Fibroblast of skin of left biceps (primary cell): ENCODE results near the gene USE1.

Experiments used
- DNase-seq, 2 experiments: peaks; one replicate each; pipeline ENCODE4 v3.0.0-alpha.2; 2013; ENCODE audit warnings: low read depth in 2 of 2

Gene USE1

GRCh38 chr19:17205237-17206140, 9.7 kb upstream of the USE1 start:
- DNase-seq: no peak

GRCh38 chr19:17206736-17207581, 8.2 kb upstream of the USE1 start:
- DNase-seq: no peak

GRCh38 chr19:17209126-17210036, 5.8 kb upstream of the USE1 start:
- no peak for DNase-seq

- no peak for DNase-seq
Observed at GRCh38 chr19:17210296-17210695, 4.9 kb upstream of the USE1 start.

GRCh38 chr19:17211547-17212446, 3.4 kb upstream of the USE1 start:
- DNase-seq: no peak

- no peak for DNase-seq
Observed at GRCh38 chr19:17213334-17213733, 1.8 kb upstream of the USE1 start.

GRCh38 chr19:17214508-17215126, 540 bp upstream of the USE1 start:
- DNase-seq: no peak

- no peak for DNase-seq
Observed at GRCh38 chr19:17216058-17216670, 1.0 kb downstream of the USE1 start.

- no peak for DNase-seq
Observed at GRCh38 chr19:17219286-17219685, 4.1 kb downstream of the USE1 start.

GRCh38 chr19:17220207-17220758, 5.1 kb downstream of the USE1 start:
- DNase-seq: no peak

GRCh38 chr19:17225053-17225452, 9.9 kb downstream of the USE1 start:
- DNase-seq: no peak

- DNase-seq: peak; percentile 83 to 87
Observed at GRCh38 chr19:17226002-17226933, 11.1 kb downstream of the USE1 start, which contains the start of gene OCEL1. Gene OCEL1 (plus strand): TSS chr19:17226226. CDS start chr19:17226248, 22 bp downstream.

- DNase-seq: no peak
Observed at GRCh38 chr19:17227798-17228367, 12.7 kb downstream of the USE1 start.

- no peak for DNase-seq
Observed at GRCh38 chr19:17229890-17230289, 14.7 kb downstream of the USE1 start.

GRCh38 chr19:17232258-17232657, 17.1 kb downstream of the USE1 start:
- DNase-seq: no peak

GRCh38 chr19:17234911-17235299, 19.7 kb downstream of the USE1 start:
- no peak for DNase-seq

GRCh38 chr19:17235300-17235970, 20.3 kb downstream of the USE1 start:
- peak in 1 of 2 experiments; percentile 15 for DNase-seq
